ENCODE data around the gene BCL7B. TPM values are rescaled to one million over a fixed set of nuclear protein-coding genes. Genes with fewer than 3 reads are reported as not detected.

Gene BCL7B
- total RNA-seq (2021) (53.0 and 56.3 TPM in 2 replicates), Bru-seq, nascent RNA (percentile 78 among the genes with signal in this experiment), BruChase-seq, experiment 1, labeled RNA remaining after a 2-hour chase (percentile 67 among the genes with signal in this experiment), BruChase-seq, experiment 2, labeled RNA remaining after a 6-hour chase (percentile 74 among the genes with signal in this experiment)
- long read RNA-seq, transcript BCL7B-201 (6 exons, 1,975 nt) = major isoform, 90 of 116 reads
- long read RNA-seq, transcript BCL7B-206 (7 exons, 985 nt) = minor isoform, 8 of 116 reads
- long read RNA-seq, partial matches to known transcripts = 1 of 116 reads
- long read RNA-seq, other reads (novel, unspliced or antisense) = 12 of 116 reads

DNA sequence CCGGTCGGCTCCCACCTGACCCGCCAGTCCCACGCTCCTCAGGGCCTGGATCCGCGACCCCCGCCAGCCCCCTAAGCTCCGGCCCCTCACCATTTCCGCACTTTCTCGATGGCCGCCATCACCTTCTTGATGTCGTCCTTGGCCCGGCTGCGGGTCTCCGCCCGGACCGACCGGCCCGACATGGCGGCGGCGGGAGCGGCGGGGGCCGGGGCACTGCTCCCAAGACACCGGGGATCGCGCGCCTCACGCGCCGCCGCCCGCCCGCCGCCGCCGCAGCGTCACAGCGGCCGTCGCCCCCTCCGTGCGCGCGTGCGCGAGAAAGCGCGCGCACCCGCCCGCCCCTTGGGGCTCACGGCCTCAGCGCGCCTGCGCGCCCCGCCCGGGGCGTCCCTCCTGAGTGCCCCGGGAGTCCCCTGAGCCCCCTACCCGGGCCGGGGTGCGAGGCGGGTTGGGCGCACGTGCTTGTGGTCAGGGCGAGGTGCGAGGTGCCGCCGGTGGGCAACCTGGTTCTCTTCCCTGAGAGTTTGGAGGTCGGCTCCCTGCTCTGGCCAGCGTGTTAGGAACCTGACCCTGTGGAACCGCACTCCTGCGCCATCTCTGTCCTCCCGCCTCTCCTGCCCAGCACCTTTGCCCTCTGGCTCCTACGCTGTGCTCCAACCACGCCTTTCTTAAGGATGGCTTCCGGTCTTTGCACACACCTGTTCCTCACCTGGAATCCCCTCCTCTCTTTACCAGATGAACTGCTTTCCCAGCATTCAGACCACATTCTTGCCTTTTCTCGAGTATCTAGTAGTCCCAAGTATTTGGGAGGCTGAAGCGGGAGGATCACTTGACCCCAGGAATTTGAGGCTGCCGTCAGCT is at the start of gene BCL7B:
BCL7B (minus strand) TSS at position 294 of the 861 bp plus-strand sequence; CDS start at position 182, 112 bp downstream.
- Histone ChIP-seq H3K4me3 (ENCODE audit: low read depth, low read length, poor library complexity, severe bottlenecking) (peak within 1 kb of the TSS; percentile 90), H3K4me1 (ENCODE audit: insufficient read depth, low read length, poor library complexity, severe bottlenecking) (peaks cover 11% of the 10 kb centered on the region), H3K27ac (ENCODE audit: low read depth, low read length, poor library complexity, severe bottlenecking) (peak within 1 kb of the TSS; percentile 100), H3K9me3 (ENCODE audit: low read depth, low read length, poor library complexity, severe bottlenecking) (no peaks in the 10 kb centered on the region), H3K36me3 (ENCODE audit: insufficient read depth, low read length, poor library complexity, severe bottlenecking) (peaks cover 12% of the 10 kb centered on the region), H3K27me3 (replicated peaks; ENCODE audit: insufficient read depth, low read depth, low read length, poor library complexity) (no peaks in the 10 kb centered on the region)
- CTCF ChIA-PET = no interaction called here
- DNase-seq (ENCODE audit: low spot score) = peak; percentile 83
- no peak for TF ChIP-seq EZH2 (IDR thresholded peaks at IDR 0.05; ENCODE audit: borderline replicate concordance, low read depth, low read length, poor library complexity, severe bottlenecking)
- TF ChIP-seq, protein P1, sequence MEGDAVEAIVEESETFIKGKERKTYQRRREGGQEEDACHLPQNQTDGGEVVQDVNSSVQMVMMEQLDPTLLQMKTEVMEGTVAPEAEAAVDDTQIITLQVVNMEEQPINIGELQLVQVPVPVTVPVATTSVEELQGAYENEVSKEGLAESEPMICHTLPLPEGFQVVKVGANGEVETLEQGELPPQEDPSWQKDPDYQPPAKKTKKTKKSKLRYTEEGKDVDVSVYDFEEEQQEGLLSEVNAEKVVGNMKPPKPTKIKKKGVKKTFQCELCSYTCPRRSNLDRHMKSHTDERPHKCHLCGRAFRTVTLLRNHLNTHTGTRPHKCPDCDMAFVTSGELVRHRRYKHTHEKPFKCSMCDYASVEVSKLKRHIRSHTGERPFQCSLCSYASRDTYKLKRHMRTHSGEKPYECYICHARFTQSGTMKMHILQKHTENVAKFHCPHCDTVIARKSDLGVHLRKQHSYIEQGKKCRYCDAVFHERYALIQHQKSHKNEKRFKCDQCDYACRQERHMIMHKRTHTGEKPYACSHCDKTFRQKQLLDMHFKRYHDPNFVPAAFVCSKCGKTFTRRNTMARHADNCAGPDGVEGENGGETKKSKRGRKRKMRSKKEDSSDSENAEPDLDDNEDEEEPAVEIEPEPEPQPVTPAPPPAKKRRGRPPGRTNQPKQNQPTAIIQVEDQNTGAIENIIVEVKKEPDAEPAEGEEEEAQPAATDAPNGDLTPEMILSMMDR (conservative IDR thresholded peaks at IDR 0.05; ENCODE audit: low read depth, low read length) = no peak
- POLR2A ChIA-PET (ENCODE audit: low non-redundant PET) = interaction anchor here (0.7 kb wide), 1 partner anchor 244 kb away, joined by 3 read pairs; no protein-coding TSS in a partner anchor
- intact Hi-C loops (cut with micrococcal nuclease; ENCODE audit: unreplicated experiment) = loop anchor here (2.0 kb wide), 1 partner anchor 35 kb away; the partner anchor contains the start of gene BAZ1B
- TSS peak; percentile 68 for BruUV-seq (replicated peaks)

DNA sequence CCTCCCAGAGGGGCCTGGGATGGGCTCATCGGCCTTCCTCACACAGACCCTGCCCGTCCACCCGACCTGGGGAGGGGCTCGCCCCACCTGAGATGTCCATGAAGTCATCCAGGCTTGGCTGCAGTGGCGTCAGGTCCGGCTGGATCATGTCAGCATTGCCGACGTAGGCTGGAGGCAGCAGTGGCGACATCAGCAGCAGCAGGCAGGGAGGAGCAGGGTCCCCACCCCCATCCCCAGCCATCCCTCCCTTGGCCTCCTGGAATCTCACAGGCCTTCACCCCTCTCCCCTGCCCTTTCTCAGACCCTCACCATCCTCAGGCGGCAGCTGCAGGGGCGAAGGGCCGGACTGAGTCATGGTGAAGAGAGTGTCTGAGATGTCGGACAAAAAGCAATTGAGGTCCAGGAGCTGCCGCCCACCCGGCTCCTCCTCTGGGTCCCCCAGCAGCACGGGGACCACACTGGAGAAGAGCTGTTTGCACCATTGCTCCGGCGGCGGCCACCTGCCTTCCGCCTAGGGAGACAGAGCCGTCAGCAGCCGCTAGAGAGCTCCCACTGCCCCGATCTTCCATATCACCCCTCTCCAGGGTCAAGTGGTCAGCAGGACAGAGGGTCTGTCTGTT is 48.2 kb upstream of the BCL7B start:
- no peak overlapping the region for H3K27ac ChIP-seq (ENCODE audit: low read depth, low read length, poor library complexity, severe bottlenecking)
- no peaks in the 10 kb centered on the region for H3K36me3 ChIP-seq (ENCODE audit: insufficient read depth, low read length, poor library complexity, severe bottlenecking)
- no TSS peak for BruUV-seq (replicated peaks)
- no peaks in the 10 kb centered on the region for H3K27me3 ChIP-seq (replicated peaks; ENCODE audit: insufficient read depth, low read depth, low read length, poor library complexity)
- H3K9me3 ChIP-seq (ENCODE audit: low read depth, low read length, poor library complexity, severe bottlenecking) = no peaks in the 10 kb centered on the region
- peaks cover 11% of the 10 kb centered on the region for H3K4me1 ChIP-seq (ENCODE audit: insufficient read depth, low read length, poor library complexity, severe bottlenecking)
- no peak overlapping the region for H3K4me3 ChIP-seq (ENCODE audit: low read depth, low read length, poor library complexity, severe bottlenecking)
- CTCF ChIA-PET = interaction anchor here (0.6 to 3.0 kb wide), 6 partner anchors 28 to 129 kb away, joined by 3 to 45 read pairs (median 10); partner anchors contain the start of gene TBL2
- intact Hi-C loops (cut with micrococcal nuclease; ENCODE audit: unreplicated experiment) = loop anchor here (5.0 to 10.0 kb wide), 2 partner anchors 62 to 249 kb away; partner anchors contain the start of gene VPS37D
- DNase-seq (ENCODE audit: low spot score) = no peak
- TF ChIP-seq, protein P1 (conservative IDR thresholded peaks at IDR 0.05; ENCODE audit: low read depth, low read length) = no peak
- no peak for TF ChIP-seq EZH2 (IDR thresholded peaks at IDR 0.05; ENCODE audit: borderline replicate concordance, low read depth, low read length, poor library complexity, severe bottlenecking)
- POLR2A ChIA-PET (ENCODE audit: low non-redundant PET) = no interaction called here

All from A673 (cell line).